GM18861 (cell line): ENCODE data around the gene PGBD5.

Source experiments
- ATAC-seq: cut with Tn5 transposase; IDR thresholded peaks from one replicate; pipeline ENCODE4 v1.9.1; 2021; ENCODE audit not compliant: unreplicated experiment

Gene PGBD5

GRCh38 chr1:230398856-230399255 lies 27.3 kb downstream of the PGBD5 start:
- ATAC-seq: no peak

- ATAC-seq: no peak
Observed at GRCh38 chr1:230396966-230397365, 29.2 kb downstream of the PGBD5 start.

GRCh38 chr1:230395932-230396331 lies 30.2 kb downstream of the PGBD5 start:
- ATAC-seq: no peak

GRCh38 chr1:230394741-230395140 lies 31.4 kb downstream of the PGBD5 start:
- ATAC-seq: no peak

- no peak for ATAC-seq
Observed at GRCh38 chr1:230394134-230394533, 32.0 kb downstream of the PGBD5 start.

GRCh38 chr1:230393722-230394121 lies 32.4 kb downstream of the PGBD5 start:
- no peak for ATAC-seq

GRCh38 chr1:230392920-230393521 lies 33.1 kb downstream of the PGBD5 start:
- no peak for ATAC-seq

- no peak for ATAC-seq
Observed at GRCh38 chr1:230392536-230392909, 33.6 kb downstream of the PGBD5 start.

- ATAC-seq: no peak
Observed at GRCh38 chr1:230391776-230392535, 34.2 kb downstream of the PGBD5 start.

GRCh38 chr1:230390371-230390770 lies 35.8 kb downstream of the PGBD5 start:
- no peak for ATAC-seq

GRCh38 chr1:230387876-230388275 lies 38.3 kb downstream of the PGBD5 start:
- ATAC-seq: no peak

- no peak for ATAC-seq
Observed at GRCh38 chr1:230387296-230387695, 38.8 kb downstream of the PGBD5 start.

- no peak for ATAC-seq
Observed at GRCh38 chr1:230386637-230387262, 39.4 kb downstream of the PGBD5 start.

- no peak for ATAC-seq
Observed at GRCh38 chr1:230385930-230386329, 40.2 kb downstream of the PGBD5 start.

GRCh38 chr1:230385158-230385450 lies 41.0 kb downstream of the PGBD5 start:
- no peak for ATAC-seq

- no peak for ATAC-seq
Observed at GRCh38 chr1:230384380-230385157, 41.6 kb downstream of the PGBD5 start.

GRCh38 chr1:230383425-230383824 lies 42.7 kb downstream of the PGBD5 start:
- no peak for ATAC-seq

GRCh38 chr1:230382001-230382491 lies 44.1 kb downstream of the PGBD5 start:
- no peak for ATAC-seq

GRCh38 chr1:230381585-230381984 lies 44.5 kb downstream of the PGBD5 start:
- ATAC-seq: no peak

- no peak for ATAC-seq
Observed at GRCh38 chr1:230381049-230381467, 45.1 kb downstream of the PGBD5 start.

- ATAC-seq: no peak
Observed at GRCh38 chr1:230379928-230380327, 46.2 kb downstream of the PGBD5 start.

GRCh38 chr1:230379462-230379861 lies 46.7 kb downstream of the PGBD5 start:
- ATAC-seq: no peak
